HG02623 (cell line): ENCODE data around the gene ADGRL2.

Experiments
- ATAC-seq: cut with Tn5 transposase; IDR thresholded peaks from one replicate; pipeline ENCODE4 v1.9.1; 2021; ENCODE audit warnings: moderate library complexity; ENCODE audit not compliant: unreplicated experiment

The ADGRL2 gene

GRCh38 chr1:81800695-81801650 is at the start of gene ADGRL2:
ADGRL2 (plus strand) TSS chr1:81800934; CDS start chr1:81836985, 36,051 bp downstream.
- no peak for ATAC-seq

GRCh38 chr1:81752840-81753239 is 47.9 kb upstream of the ADGRL2 start:
- no peak for ATAC-seq

- ATAC-seq = no peak
These were observed 46.3 kb upstream of the ADGRL2 start for GRCh38 chr1:81754424-81754823.

GRCh38 chr1:81756872-81757271 is 43.9 kb upstream of the ADGRL2 start:
- no peak for ATAC-seq

- ATAC-seq = no peak
These were observed 43.2 kb upstream of the ADGRL2 start for GRCh38 chr1:81757398-81758020.

- ATAC-seq = no peak
These were observed 42.6 kb upstream of the ADGRL2 start for GRCh38 chr1:81758181-81758580.

GRCh38 chr1:81760477-81761097 is 40.1 kb upstream of the ADGRL2 start:
- ATAC-seq = no peak

GRCh38 chr1:81775510-81775909 is 25.2 kb upstream of the ADGRL2 start:
- no peak for ATAC-seq

- ATAC-seq = no peak
These were observed 19.9 kb upstream of the ADGRL2 start for GRCh38 chr1:81780705-81781454.

- ATAC-seq = no peak
These were observed 19.0 kb upstream of the ADGRL2 start for GRCh38 chr1:81781749-81782148.

- ATAC-seq = no peak
These were observed 8.6 kb upstream of the ADGRL2 start for GRCh38 chr1:81792184-81792583.

- no peak for ATAC-seq
These were observed 3.0 kb upstream of the ADGRL2 start for GRCh38 chr1:81797701-81798100.

- ATAC-seq = no peak
These were observed 617 bp upstream of the ADGRL2 start for GRCh38 chr1:81799939-81800694.

- ATAC-seq = no peak
These were observed 1.1 kb downstream of the ADGRL2 start for GRCh38 chr1:81801651-81802456.

- ATAC-seq = no peak
These were observed 1.6 kb downstream of the ADGRL2 start for GRCh38 chr1:81802457-81802706.

GRCh38 chr1:81802707-81803430 is 2.1 kb downstream of the ADGRL2 start:
- no peak for ATAC-seq

- ATAC-seq = no peak
These were observed 2.8 kb downstream of the ADGRL2 start for GRCh38 chr1:81803431-81804110.

GRCh38 chr1:81804312-81804711 is 3.6 kb downstream of the ADGRL2 start:
- ATAC-seq = no peak
